ENCODE measurements around the gene TMEM135. TPM values are rescaled to one million over a fixed set of nuclear protein-coding genes. Genes with fewer than 3 reads are reported as not detected.

TMEM135 gene
- total RNA-seq, 4 donors from 2014 or later, result 17.2 to 69.6 (median 33.0) TPM

DNA sequence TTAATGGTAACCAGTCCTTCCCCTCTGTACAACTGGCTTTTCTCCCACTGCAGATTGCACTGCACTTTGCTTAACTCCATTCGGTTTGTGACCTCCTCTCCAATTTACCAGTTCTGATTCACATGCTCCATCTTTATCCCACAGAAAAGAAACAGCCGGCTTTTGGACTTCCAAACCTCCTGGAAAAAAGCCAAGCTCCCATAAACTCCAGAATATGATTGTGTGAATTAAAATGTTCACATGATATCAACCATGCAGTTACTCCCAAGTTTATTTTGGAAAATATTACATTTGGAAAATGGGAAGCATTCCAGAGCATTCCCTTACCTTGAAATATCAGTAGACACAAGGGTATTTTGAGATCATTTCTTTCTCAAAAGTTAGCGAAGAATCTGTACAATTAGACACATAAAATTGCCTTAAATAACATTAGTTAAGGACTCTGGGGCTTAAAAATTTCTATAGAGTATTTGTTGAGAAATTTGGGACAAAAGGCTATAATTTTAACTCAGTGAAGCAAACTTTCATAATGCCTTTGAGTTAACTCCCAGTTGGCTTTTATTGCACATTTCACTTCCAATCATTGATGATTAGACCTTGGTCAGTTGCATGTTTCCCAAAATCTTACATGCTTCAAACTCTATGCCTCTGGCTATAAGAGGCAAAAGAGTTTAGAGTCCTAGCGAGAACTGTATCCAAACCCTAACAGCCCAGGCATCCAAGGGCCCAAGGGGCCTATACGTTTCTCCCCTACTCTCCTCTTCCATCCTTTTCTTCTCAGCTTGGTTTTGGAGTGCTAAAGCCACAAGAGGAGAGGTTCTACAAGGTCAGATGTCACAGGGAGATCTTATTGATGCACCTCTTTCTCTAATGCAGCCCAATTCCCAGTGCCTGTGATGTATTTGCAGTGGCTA lies 23.6 kb upstream of the TMEM135 start:
- H3K4me1 ChIP-seq, result no peaks in the 10 kb centered on the region
- H3K4me3 ChIP-seq (replicated peaks in 1 of 3), result no peak overlapping the region
- TF ChIP-seq POLR2A (IDR thresholded peaks at IDR 0.05), result no peak
- TF ChIP-seq CTCF (IDR thresholded peaks at IDR 0.05), result no peak
- intact Hi-C loops (cut with DNase I), result no loop called here
- no peaks in the 10 kb centered on the region for H3K9me3 ChIP-seq
- H3K36me3 ChIP-seq, result no peaks in the 10 kb centered on the region
- WGBS, 2 donors, result 70 to 79% methylated on average over 5 of the region's 5 CpGs
- no peaks in the 10 kb centered on the region for H3K27me3 ChIP-seq
- no peak for DNase-seq
- no peak overlapping the region for H3K27ac ChIP-seq

DNA sequence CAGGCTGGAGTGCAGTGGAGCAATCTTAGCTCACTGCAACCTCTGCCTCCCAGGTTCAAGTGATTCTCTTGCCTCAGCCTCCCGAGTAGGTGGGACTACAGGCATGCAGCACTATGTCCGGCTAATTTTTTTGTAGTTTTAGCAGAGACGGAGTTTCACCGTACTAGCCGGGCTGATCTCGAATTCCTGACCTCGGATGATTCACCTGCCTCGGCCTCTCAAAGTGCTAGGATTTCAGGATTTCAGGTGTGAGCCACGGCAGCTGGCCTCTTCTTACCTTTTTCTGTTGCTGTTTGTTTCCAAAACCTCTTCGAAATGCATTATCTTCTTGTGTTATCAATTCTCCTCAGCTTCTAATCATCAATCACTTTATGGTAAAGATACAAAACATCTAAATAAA lies 22.1 kb upstream of the TMEM135 start:
- Histone ChIP-seq H3K4me3 (replicated peaks in 1 of 3) (no peak overlapping the region), H3K27me3 (no peaks in the 10 kb centered on the region), H3K36me3 (no peaks in the 10 kb centered on the region), H3K9me3 (no peaks in the 10 kb centered on the region), H3K27ac (no peak overlapping the region), H3K4me1 (peaks cover 5 to 14% of the 10 kb centered on the region in 2 donors)
- TF ChIP-seq CTCF (IDR thresholded peaks at IDR 0.05), result no peak
- TF ChIP-seq POLR2A (IDR thresholded peaks at IDR 0.05), result no peak
- DNase-seq, result no peak
- intact Hi-C loops (cut with DNase I), result no loop called here
- WGBS, 2 donors, result 96 to 97% methylated on average over 10 of the region's 10 CpGs

- WGBS, 2 donors, result 53 to 68% methylated on average over 1 of the region's 1 CpG
- Histone ChIP-seq H3K36me3 (no peaks in the 10 kb centered on the region), H3K27me3 (no peaks in the 10 kb centered on the region), H3K4me1 (peaks cover 14 to 26% of the 10 kb centered on the region in 2 donors), H3K27ac (peak overlapping the region in 2 of 3 donors; percentile 24 to 36), H3K4me3 (replicated peaks in 1 of 3) (no peak overlapping the region), H3K9me3 (no peaks in the 10 kb centered on the region)
- no peak for DNase-seq
- no peak for TF ChIP-seq CTCF (IDR thresholded peaks at IDR 0.05)
- TF ChIP-seq POLR2A (IDR thresholded peaks at IDR 0.05), result no peak
- intact Hi-C loops (cut with DNase I), result no loop called here
Measured at GRCh38 chr11:87019613-87020271, 18.0 kb upstream of the TMEM135 start.

DNA sequence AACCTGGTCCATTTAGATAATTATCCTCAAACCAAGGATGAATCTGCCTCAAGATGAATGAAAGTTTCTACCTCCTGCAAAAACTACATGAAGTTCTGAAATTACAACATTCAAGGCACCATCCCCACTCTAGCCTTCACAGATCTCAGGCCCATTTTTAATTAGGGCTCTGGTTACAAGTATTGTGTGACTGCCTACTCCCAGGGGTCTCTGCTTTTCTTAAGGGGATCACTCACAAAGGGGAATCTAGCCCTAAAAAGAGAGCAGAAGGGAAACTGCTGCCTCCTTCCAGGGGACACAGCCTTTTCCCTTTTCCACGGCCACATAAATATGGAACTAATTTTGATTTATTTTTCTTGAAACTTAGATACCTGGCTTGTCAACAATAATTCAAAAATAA lies 17.4 kb upstream of the TMEM135 start:
- TF ChIP-seq POLR2A (IDR thresholded peaks at IDR 0.05) (no peak), CTCF (IDR thresholded peaks at IDR 0.05) (no peak)

More for the DNA sequence above, 17.4 kb upstream of the TMEM135 start:
- DNase-seq, result no peak
- no peaks in the 10 kb centered on the region for H3K27me3 ChIP-seq
- 79 to 81% methylated on average over 1 of the region's 1 CpG for WGBS, 2 donors
- H3K36me3 ChIP-seq, result no peaks in the 10 kb centered on the region
- peaks cover 14 to 26% of the 10 kb centered on the region in 2 donors for H3K4me1 ChIP-seq
- peak overlapping the region in 1 of 3 donors; percentile 36 for H3K27ac ChIP-seq
- H3K9me3 ChIP-seq, result no peaks in the 10 kb centered on the region
- H3K4me3 ChIP-seq (replicated peaks in 1 of 3), result no peak overlapping the region
- intact Hi-C loops (cut with DNase I), result no loop called here

Measured in thyroid gland (tissue), 4 donors.